HG03521 (cell line): ENCODE measurements around the gene RAD51D.
A peak's percentile ranks its signal among the peaks of the same experiment; 100 is the strongest.
"Not testable (repeated sequence)": the region's sequence is repeated elsewhere in the genome, so short reads cannot be mapped to it uniquely, and the experiment has no call there.

Experiments used
- ATAC-seq: cut with Tn5 transposase; IDR thresholded peaks from one replicate; pipeline ENCODE4 v1.9.1; 2021; ENCODE audit warnings: mild to moderate bottlenecking, moderate library complexity; ENCODE audit not compliant: unreplicated experiment

The RAD51D gene

GRCh38 chr17:35095741-35096140 is 23.9 kb downstream of the RAD51D start:
- no peak for ATAC-seq

- ATAC-seq: no peak
Observed at GRCh38 chr17:35094902-35095301, 24.8 kb downstream of the RAD51D start.

- not testable (repeated sequence) for ATAC-seq
Observed at GRCh38 chr17:35090707-35091106, 29.0 kb downstream of the RAD51D start.

GRCh38 chr17:35089586-35090296 is 29.9 kb downstream of the RAD51D start:
- ATAC-seq: peak; percentile 2

- ATAC-seq: peak; percentile 75
Observed at GRCh38 chr17:35088881-35089585, 30.6 kb downstream of the RAD51D start.

- ATAC-seq: no peak
Observed at GRCh38 chr17:35088356-35088880, 31.2 kb downstream of the RAD51D start.

- ATAC-seq: no peak
Observed at GRCh38 chr17:35087731-35088355, 31.8 kb downstream of the RAD51D start.

GRCh38 chr17:35086931-35087573 is 32.6 kb downstream of the RAD51D start:
- ATAC-seq: no peak

- no peak for ATAC-seq
Observed at GRCh38 chr17:35086164-35086563, 33.5 kb downstream of the RAD51D start.

- ATAC-seq: no peak
Observed at GRCh38 chr17:35084987-35085386, 34.7 kb downstream of the RAD51D start.

GRCh38 chr17:35083071-35083470 is 36.6 kb downstream of the RAD51D start:
- no peak for ATAC-seq

- ATAC-seq: no peak
Observed at GRCh38 chr17:35082073-35082657, 37.5 kb downstream of the RAD51D start.

- ATAC-seq: no peak
Observed at GRCh38 chr17:35081638-35082037, 38.0 kb downstream of the RAD51D start.

- no peak for ATAC-seq
Observed at GRCh38 chr17:35080536-35080935, 39.1 kb downstream of the RAD51D start.

- ATAC-seq: no peak
Observed at GRCh38 chr17:35079547-35080423, 39.9 kb downstream of the RAD51D start.

- ATAC-seq: no peak
Observed at GRCh38 chr17:35076874-35077273, 42.8 kb downstream of the RAD51D start.

- ATAC-seq: no peak
Observed at GRCh38 chr17:35074711-35075707, 44.7 kb downstream of the RAD51D start.

GRCh38 chr17:35073991-35074627 is 45.6 kb downstream of the RAD51D start:
- no peak for ATAC-seq
